HCT116 (cell line): ENCODE measurements around the gene ZFP14. TPM values are rescaled to one million over a fixed set of nuclear protein-coding genes. Genes with fewer than 3 reads are reported as not detected.

Experiments used
- ATAC-seq: fragments of 200-7000 bp; cut with Tn5 transposase; 2 replicates; pipeline ENCODE4 v1.9.1; 2020; ENCODE audit warnings: mild to moderate bottlenecking, moderate library complexity
- BruUV-seq: library from RNA; stranded (reverse); fragments of 400-500 nt; replicated peaks from 2 replicates; lab custom pipeline; 2021; lab: Mats Ljungman, UMichigan
- CTCF ChIA-PET: fragments of 300-600 bp; sonication (Branson Sonifier 250); formaldehyde crosslinking; loops from one replicate; lab custom pipeline; 2021; ENCODE audit warnings: antibody characterized with exemption; lab: Charles Lee
- POLR2A ChIA-PET: fragments of 300-600, 350-600 bp; sonication (Branson Sonifier 250); formaldehyde crosslinking; loops from one replicate; lab custom pipeline; 2021; ENCODE audit warnings: antibody characterized with exemption; lab: Charles Lee
- RAD21 ChIA-PET, 2 experiments: fragments of 300-600 bp; sonication (Branson Sonifier 250); formaldehyde crosslinking; loops; one replicate each; lab custom pipeline; 2023; ENCODE audit warnings: low total read pairs in 2 of 2; ENCODE audit not compliant: uncharacterized antibody in 2 of 2, unreplicated experiment in 2 of 2, low non-redundant PET in 1 of 2; lab: Charles Lee
- DNase-seq: peaks from one replicate; pipeline ENCODE4 v3.0.0-alpha.2; 2010; ENCODE audit warnings: low read depth, low spot score
- H2AFZ ChIP-seq: fragments of 200-600 bp; shearing (Covaris generic), sonication (generic); 2 replicates; pipeline ENCODE4 v1.6.1; 2017; ENCODE audit warnings: low read depth, mixed run types, mixed read lengths, antibody characterized with exemption, low read length; ENCODE audit not compliant: poor library complexity, severe bottlenecking
- H3K27ac ChIP-seq: 2 replicates; pipeline ENCODE4 v1.5.1; 2012; ENCODE audit warnings: low read depth, low read length
- H3K27me3 ChIP-seq: fragments of 200-600 bp; sonication (generic); 2 replicates; pipeline ENCODE4 v1.6.1; 2016; ENCODE audit warnings: mixed run types, low read length, mixed read lengths; ENCODE audit not compliant: insufficient read depth
- H3K36me3 ChIP-seq, 2 experiments: fragments of 200-500 bp in 1 of 2; fragments of 200-600 bp in 1 of 2; sonication (Bioruptor generic) in 1 of 2; sonication (generic) in 1 of 2; 2 replicates each; pipeline versions ENCODE4 v1.5.1 to v1.6.1; 2014 to 2016; ENCODE audit warnings: low read length in 2 of 2, inconsistent platforms in 1 of 2, mixed read lengths in 1 of 2, mixed run types in 1 of 2; ENCODE audit not compliant: insufficient read depth in 2 of 2, control insufficient read depth in 1 of 2
- H3K4me1 ChIP-seq, 2 experiments: fragments of 200-600 bp in 1 of 2; sonication (generic) in 1 of 2; 2 replicates each; pipeline versions ENCODE4 v1.5.1 to v1.6.1; 2012 to 2017; ENCODE audit warnings: low read length in 2 of 2, inconsistent platforms in 1 of 2, mild to moderate bottlenecking in 1 of 2, mixed read lengths in 1 of 2, mixed run types in 1 of 2, moderate library complexity in 1 of 2; ENCODE audit not compliant: insufficient read depth in 2 of 2, control insufficient read depth in 1 of 2
- H3K4me2 ChIP-seq: fragments of 200-600 bp; sonication (generic); 2 replicates; pipeline ENCODE4 v1.6.1; 2017; ENCODE audit warnings: mixed run types, low read length, mixed read lengths
- H3K4me3 ChIP-seq, 2 experiments: fragments of 200-600 bp in 1 of 2; sonication (generic) in 1 of 2; replicated peaks in 1 of 2; 2 replicates each; pipeline ENCODE4 v1.5.1; 2011 to 2016; ENCODE audit warnings: low read length in 2 of 2, control low read depth in 1 of 2, low read depth in 1 of 2, mild to moderate bottlenecking in 1 of 2, mixed read lengths in 1 of 2, mixed run types in 1 of 2
- H3K79me2 ChIP-seq: fragments of 200-600 bp; sonication (generic); 2 replicates; pipeline ENCODE4 v1.6.1; 2017; ENCODE audit warnings: mild to moderate bottlenecking, mixed run types, low read length, moderate library complexity, mixed read lengths; ENCODE audit not compliant: insufficient read depth
- H3K9ac ChIP-seq: fragments of 200-600 bp; sonication (generic); 2 replicates; pipeline ENCODE4 v1.6.1; 2016; ENCODE audit warnings: low read length, mixed read lengths
- H3K9me2 ChIP-seq: fragments of 200-600 bp; sonication (generic), shearing (Covaris generic); 2 replicates; pipeline ENCODE4 v1.6.1; 2017; ENCODE audit warnings: mixed run types, mild to moderate bottlenecking, moderate library complexity; ENCODE audit not compliant: insufficient read depth
- H3K9me3 ChIP-seq, 2 experiments: fragments of 200-500 bp in 1 of 2; fragments of 200-600 bp in 1 of 2; sonication (Bioruptor generic) in 1 of 2; sonication (generic) in 1 of 2; 2 replicates each; pipeline ENCODE4 v1.6.1; 2014 to 2017; ENCODE audit warnings: low read length in 2 of 2, mixed read lengths in 2 of 2, inconsistent platforms in 1 of 2, low read depth in 1 of 2, mild to moderate bottlenecking in 1 of 2, mixed run types in 1 of 2, moderate library complexity in 1 of 2; ENCODE audit not compliant: control insufficient read depth in 1 of 2, insufficient read depth in 1 of 2
- H4K20me1 ChIP-seq: fragments of 200-600 bp; sonication (generic), shearing (Covaris generic); 2 replicates; pipeline ENCODE4 v1.6.1; 2017; ENCODE audit warnings: mixed run types, mild to moderate bottlenecking, moderate library complexity; ENCODE audit not compliant: insufficient read depth
- EZH2 ChIP-seq: fragments of 200-600 bp; sonication (generic); IDR thresholded peaks from 2 replicates; pipeline ENCODE4 v1.6.1; 2017; ENCODE audit warnings: antibody characterized with exemption, mixed run types
- POLR2AphosphoS5 ChIP-seq: IDR thresholded peaks from 2 replicates; pipeline ENCODE4 v1.6.1; 2011; ENCODE audit warnings: mild to moderate bottlenecking, low read depth, low read length, moderate library complexity
- SIN3A ChIP-seq: IDR thresholded peaks from 2 replicates; pipeline ENCODE4 v1.6.1; 2012; ENCODE audit warnings: low read depth
- SRF ChIP-seq: IDR thresholded peaks from 2 replicates; pipeline ENCODE4 v1.6.1; 2012; ENCODE audit warnings: low read depth
- ZFX ChIP-seq: fragments of 450-650 bp; IDR thresholded peaks from 2 replicates; pipeline ENCODE4 v1.6.1; 2017
- ZNF274 ChIP-seq: fragments of 200-500 bp; sonication (Bioruptor generic); IDR thresholded peaks from 2 replicates; pipeline ENCODE4 v1.6.1; 2014; ENCODE audit warnings: mild to moderate bottlenecking, low read depth, low read length, inconsistent platforms
- intact Hi-C: fragments of 100-400 bp; cut with micrococcal nuclease; formaldehyde crosslinking; loops from 2 replicates; pipeline ENCODE4 v1.10.0; 2022
- total RNA-seq: library from RNA; stranded (reverse); gene quantifications from one replicate; pipeline ENCODE4 v1.2.1, GENCODE V29; 2021; ENCODE audit not compliant: unreplicated experiment
- TF ChIP-seq, protein P1 (sequence below), 3 experiments: fragments of 200-600 bp in 1 of 3; sonication (generic) in 1 of 3; IDR thresholded peaks in 2 of 3; conservative IDR thresholded peaks in 1 of 3; 2 replicates each; pipeline ENCODE4 v1.5.1; 2012 to 2017; ENCODE audit warnings: low read depth in 2 of 3, low read length in 2 of 3, antibody characterized with exemption in 1 of 3, borderline replicate concordance in 1 of 3, control low read depth in 1 of 3, mild to moderate bottlenecking in 1 of 3, mixed read lengths in 1 of 3, mixed run types in 1 of 3, moderate library complexity in 1 of 3; ENCODE audit not compliant: insufficient read depth in 1 of 3
- TF ChIP-seq, protein P2 (sequence below): IDR thresholded peaks from 2 replicates; pipeline ENCODE4 v1.6.1; 2012; ENCODE audit warnings: low read depth

ZFP14 gene
- total RNA-seq, 1 experiment from 2014 or later: 2.8 TPM

DNA sequence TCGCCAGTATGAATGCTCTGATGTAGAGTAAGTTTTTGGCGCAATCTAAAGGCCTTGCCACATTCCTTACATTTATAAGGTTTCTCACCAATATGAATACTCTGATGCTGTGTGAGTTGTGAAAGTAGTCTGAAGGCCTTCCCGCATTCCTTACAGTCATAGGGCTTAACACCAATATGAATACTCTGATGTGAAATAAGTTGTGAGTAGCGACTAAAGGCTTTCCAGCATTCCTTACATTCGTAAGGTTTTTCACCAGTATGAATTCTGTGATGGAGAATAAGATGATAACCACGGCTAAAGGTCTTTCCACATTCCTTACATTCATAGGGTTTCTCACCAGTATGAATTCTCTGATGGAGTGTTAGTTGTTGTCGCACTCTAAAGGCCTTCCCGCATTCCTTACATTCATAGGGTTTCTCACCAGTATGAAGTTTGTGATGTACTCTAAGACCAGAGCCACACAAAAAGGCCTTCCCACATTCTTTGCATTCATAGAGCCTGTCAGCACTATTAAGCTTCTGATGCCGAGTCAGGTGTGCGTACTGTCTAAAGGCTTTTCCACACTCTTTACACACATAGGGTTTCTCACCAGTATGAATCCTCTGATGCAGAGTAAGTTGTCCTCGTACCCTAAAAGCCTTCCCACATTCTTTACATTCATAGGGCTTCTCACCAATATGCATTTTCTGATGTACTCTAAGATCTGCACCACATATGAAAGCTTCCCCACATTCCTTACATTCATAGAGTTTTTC lies 14.1 kb upstream of the ZFP14 start:
- POLR2A ChIA-PET: no interaction called here
- no peaks in the 10 kb centered on the region for H3K27me3 ChIP-seq
- RAD21 ChIA-PET: no interaction called here
- H3K4me2 ChIP-seq: no peak overlapping the region
- no peak overlapping the region for H3K4me3 ChIP-seq
- intact Hi-C loops: no loop called here
- no peak for ATAC-seq
- CTCF ChIA-PET: no interaction called here
- H3K4me1 ChIP-seq: no peaks in the 10 kb centered on the region
- TF ChIP-seq SRF (no peak), EZH2 (no peak), SIN3A (no peak), ZFX (no peak), ZNF274 (peak; percentile 70), POLR2AphosphoS5 (no peak)
- TF ChIP-seq, protein P1, sequence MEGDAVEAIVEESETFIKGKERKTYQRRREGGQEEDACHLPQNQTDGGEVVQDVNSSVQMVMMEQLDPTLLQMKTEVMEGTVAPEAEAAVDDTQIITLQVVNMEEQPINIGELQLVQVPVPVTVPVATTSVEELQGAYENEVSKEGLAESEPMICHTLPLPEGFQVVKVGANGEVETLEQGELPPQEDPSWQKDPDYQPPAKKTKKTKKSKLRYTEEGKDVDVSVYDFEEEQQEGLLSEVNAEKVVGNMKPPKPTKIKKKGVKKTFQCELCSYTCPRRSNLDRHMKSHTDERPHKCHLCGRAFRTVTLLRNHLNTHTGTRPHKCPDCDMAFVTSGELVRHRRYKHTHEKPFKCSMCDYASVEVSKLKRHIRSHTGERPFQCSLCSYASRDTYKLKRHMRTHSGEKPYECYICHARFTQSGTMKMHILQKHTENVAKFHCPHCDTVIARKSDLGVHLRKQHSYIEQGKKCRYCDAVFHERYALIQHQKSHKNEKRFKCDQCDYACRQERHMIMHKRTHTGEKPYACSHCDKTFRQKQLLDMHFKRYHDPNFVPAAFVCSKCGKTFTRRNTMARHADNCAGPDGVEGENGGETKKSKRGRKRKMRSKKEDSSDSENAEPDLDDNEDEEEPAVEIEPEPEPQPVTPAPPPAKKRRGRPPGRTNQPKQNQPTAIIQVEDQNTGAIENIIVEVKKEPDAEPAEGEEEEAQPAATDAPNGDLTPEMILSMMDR (IDR thresholded peaks at IDR 0.05 in 2 of 3, conservative IDR thresholded peaks at IDR 0.05 in 1 of 3; ENCODE audit: borderline replicate concordance in 1 of 3, insufficient read depth in 1 of 3, low read depth in 2 of 3, low read length in 2 of 3): no peak
- TF ChIP-seq, protein P2, sequence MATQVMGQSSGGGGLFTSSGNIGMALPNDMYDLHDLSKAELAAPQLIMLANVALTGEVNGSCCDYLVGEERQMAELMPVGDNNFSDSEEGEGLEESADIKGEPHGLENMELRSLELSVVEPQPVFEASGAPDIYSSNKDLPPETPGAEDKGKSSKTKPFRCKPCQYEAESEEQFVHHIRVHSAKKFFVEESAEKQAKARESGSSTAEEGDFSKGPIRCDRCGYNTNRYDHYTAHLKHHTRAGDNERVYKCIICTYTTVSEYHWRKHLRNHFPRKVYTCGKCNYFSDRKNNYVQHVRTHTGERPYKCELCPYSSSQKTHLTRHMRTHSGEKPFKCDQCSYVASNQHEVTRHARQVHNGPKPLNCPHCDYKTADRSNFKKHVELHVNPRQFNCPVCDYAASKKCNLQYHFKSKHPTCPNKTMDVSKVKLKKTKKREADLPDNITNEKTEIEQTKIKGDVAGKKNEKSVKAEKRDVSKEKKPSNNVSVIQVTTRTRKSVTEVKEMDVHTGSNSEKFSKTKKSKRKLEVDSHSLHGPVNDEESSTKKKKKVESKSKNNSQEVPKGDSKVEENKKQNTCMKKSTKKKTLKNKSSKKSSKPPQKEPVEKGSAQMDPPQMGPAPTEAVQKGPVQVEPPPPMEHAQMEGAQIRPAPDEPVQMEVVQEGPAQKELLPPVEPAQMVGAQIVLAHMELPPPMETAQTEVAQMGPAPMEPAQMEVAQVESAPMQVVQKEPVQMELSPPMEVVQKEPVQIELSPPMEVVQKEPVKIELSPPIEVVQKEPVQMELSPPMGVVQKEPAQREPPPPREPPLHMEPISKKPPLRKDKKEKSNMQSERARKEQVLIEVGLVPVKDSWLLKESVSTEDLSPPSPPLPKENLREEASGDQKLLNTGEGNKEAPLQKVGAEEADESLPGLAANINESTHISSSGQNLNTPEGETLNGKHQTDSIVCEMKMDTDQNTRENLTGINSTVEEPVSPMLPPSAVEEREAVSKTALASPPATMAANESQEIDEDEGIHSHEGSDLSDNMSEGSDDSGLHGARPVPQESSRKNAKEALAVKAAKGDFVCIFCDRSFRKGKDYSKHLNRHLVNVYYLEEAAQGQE: no peak
- TF ChIP-seq, all 23 proteins: peak for 1
- H3K79me2 ChIP-seq: no peaks in the 10 kb centered on the region
- H3K9me2 ChIP-seq: no peaks in the 10 kb centered on the region
- no peak overlapping the region for H3K27ac ChIP-seq
- no peaks in the 10 kb centered on the region for H3K36me3 ChIP-seq
- H2AFZ ChIP-seq: no peak overlapping the region
- H3K9me3 ChIP-seq: peaks cover 10 to 33% of the 10 kb centered on the region in 2 experiments; a peak in 1 of 4 replicates
- BruUV-seq: no TSS peak
- no peak overlapping the region for H3K9ac ChIP-seq
- no peaks in the 10 kb centered on the region for H4K20me1 ChIP-seq
- no peak for DNase-seq
